ENCODE measurements around the gene FCF1. TPM values are rescaled to one million over a fixed set of nuclear protein-coding genes. Genes with fewer than 3 reads are reported as not detected.

Gene FCF1
- total RNA-seq, 1 donor from 2014 or later: 38.9 TPM

GRCh38 chr14:74697543-74697942 is 15.4 kb upstream of the FCF1 start:
- DNase-seq: no peak
- intact Hi-C loops (cut with micrococcal nuclease): no loop called here
- ATAC-seq: no peak

GRCh38 chr14:74697976-74698375 is 15.0 kb upstream of the FCF1 start:
- no peak for ATAC-seq

DNA sequence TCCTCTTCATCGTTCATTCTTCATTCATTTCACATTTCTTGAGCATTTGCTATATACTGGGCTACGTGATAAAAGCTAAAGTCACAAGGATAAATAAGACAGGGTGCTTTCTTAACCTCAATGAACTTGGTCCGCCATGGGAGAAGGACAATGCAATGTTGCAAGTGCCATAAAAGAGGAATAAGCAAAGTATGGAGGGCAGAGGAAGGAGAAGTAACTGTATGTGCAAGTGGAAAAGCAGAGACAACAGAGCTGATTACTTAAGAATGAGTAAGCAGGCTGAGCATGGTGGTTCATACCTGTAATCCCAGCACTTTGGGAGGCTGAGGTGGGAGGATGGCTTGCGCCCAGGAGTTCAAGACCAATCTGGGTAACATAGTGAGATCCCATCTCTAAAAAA is 14.5 kb upstream of the FCF1 start:
- intact Hi-C loops (cut with micrococcal nuclease): no loop called here
- ATAC-seq (peak; percentile 13), DNase-seq (no peak)

More at GRCh38 chr14:74697976-74698375, 15.0 kb upstream of the FCF1 start:
- intact Hi-C loops (cut with micrococcal nuclease): no loop called here
- no peak for DNase-seq

- ATAC-seq: no peak
- intact Hi-C loops (cut with micrococcal nuclease): no loop called here
- DNase-seq: no peak
These were observed 10.7 kb upstream of the FCF1 start for GRCh38 chr14:74702293-74702692.

- ATAC-seq: no peak
- intact Hi-C loops (cut with micrococcal nuclease): no loop called here
- DNase-seq: no peak
These were observed 9.9 kb upstream of the FCF1 start for GRCh38 chr14:74703043-74703442.

- DNase-seq (no peak), ATAC-seq (no peak)
- intact Hi-C loops (cut with micrococcal nuclease): no loop called here
These were observed 8.3 kb upstream of the FCF1 start for GRCh38 chr14:74704656-74705055.

- intact Hi-C loops (cut with micrococcal nuclease): no loop called here
- no peak for ATAC-seq
- no peak for DNase-seq
These were observed 7.1 kb upstream of the FCF1 start for GRCh38 chr14:74705613-74706500.

GRCh38 chr14:74710480-74710879 is 2.5 kb upstream of the FCF1 start:
- ATAC-seq (no peak), DNase-seq (no peak)
- intact Hi-C loops (cut with micrococcal nuclease): no loop called here

- intact Hi-C loops (cut with micrococcal nuclease): no loop called here
These were observed 1.3 kb upstream of the FCF1 start for GRCh38 chr14:74711651-74712050.

DNA sequence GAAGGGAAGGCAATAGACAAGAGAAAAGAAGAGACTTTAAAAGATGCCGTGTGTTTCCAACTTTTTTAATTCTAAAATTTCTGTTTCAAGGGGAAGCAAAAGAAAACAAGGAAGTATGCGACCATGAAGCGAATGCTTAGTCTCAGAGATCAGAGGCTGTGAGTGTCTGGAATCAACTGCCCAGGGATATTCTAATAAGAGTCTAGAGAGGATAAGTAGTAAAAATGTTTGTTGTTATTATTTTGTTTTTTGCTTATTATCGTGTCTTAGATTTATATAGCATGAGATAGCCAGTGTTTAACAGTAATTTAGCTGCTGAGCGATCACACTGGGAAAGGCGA is 421 bp downstream of the FCF1 start:
- intact Hi-C loops (cut with micrococcal nuclease): no loop called here

More at GRCh38 chr14:74711651-74712050, 1.3 kb upstream of the FCF1 start:
- DNase-seq (no peak), ATAC-seq (no peak)

GRCh38 chr14:74720526-74720925 is 7.6 kb downstream of the FCF1 start:
- no peak for ATAC-seq
- intact Hi-C loops (cut with micrococcal nuclease): no loop called here
- no peak for DNase-seq

More for the DNA sequence above, 421 bp downstream of the FCF1 start:
- no peak for DNase-seq
- peak; percentile 7 for ATAC-seq

DNA sequence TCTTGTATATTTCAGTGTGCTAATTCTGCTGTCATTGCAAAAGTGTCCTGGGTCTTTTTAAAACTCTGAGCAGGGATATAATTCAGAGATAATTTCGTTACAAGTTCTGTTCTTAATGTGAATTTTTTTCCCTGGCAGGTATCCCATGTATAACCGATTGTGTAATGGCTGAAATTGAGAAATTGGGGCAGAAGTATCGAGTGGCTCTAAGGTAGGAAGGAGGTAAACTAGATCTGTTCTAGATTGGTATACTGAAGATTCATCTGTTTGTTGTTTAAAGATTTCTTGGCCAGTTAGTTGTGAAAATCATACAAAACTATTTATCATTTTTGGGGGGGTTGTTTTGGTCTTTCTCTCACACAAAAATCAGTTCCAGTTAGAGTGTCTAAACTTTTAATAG is 10.2 kb downstream of the FCF1 start:
- intact Hi-C loops (cut with micrococcal nuclease): no loop called here
- ATAC-seq (no peak), DNase-seq (no peak)

DNA sequence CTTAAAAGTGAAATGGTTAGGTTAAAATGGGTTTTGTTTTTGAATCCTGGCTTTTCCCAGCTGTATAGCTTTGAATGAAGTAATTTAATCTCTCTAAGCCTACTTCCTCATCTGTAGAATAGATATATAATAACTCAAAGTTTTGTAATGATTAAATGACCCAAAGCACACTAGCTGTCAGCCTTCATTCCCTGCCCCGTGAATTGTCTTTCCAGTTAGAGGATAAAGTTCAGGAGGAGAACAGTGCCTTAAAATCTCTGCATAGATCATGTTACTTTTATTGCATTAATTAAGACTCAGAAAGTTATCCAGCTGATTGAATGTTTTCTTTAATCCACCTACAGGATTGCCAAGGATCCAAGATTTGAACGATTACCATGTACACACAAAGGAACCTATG is 19.4 kb downstream of the FCF1 start:
- ATAC-seq: no peak

GRCh38 chr14:74733221-74733620 is 20.3 kb downstream of the FCF1 start:
- DNase-seq (no peak), ATAC-seq (no peak)
- intact Hi-C loops (cut with micrococcal nuclease): no loop called here

More for the DNA sequence above, 19.4 kb downstream of the FCF1 start:
- intact Hi-C loops (cut with micrococcal nuclease): no loop called here
- DNase-seq: no peak

DNA sequence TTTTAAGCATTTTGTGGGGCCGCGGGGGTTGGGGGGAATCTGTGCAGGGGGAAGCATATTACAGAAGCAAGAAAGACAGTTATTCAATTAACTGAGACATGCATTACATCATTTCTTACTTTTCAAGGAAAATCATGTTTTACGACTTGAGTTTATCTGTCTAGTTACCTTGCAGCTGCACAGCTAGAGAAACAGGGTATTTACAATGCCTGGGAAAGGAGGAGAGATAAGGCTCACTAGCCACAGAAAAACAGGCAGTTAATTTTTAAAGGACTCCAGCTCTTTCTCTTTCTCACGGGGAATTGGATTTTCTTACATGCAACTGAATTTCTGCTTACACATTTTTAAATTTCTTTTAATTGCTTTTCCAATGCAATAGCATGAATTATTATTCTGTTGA is 22.2 kb downstream of the FCF1 start:
- DNase-seq: no peak
- intact Hi-C loops (cut with micrococcal nuclease): no loop called here
- ATAC-seq: no peak

DNA sequence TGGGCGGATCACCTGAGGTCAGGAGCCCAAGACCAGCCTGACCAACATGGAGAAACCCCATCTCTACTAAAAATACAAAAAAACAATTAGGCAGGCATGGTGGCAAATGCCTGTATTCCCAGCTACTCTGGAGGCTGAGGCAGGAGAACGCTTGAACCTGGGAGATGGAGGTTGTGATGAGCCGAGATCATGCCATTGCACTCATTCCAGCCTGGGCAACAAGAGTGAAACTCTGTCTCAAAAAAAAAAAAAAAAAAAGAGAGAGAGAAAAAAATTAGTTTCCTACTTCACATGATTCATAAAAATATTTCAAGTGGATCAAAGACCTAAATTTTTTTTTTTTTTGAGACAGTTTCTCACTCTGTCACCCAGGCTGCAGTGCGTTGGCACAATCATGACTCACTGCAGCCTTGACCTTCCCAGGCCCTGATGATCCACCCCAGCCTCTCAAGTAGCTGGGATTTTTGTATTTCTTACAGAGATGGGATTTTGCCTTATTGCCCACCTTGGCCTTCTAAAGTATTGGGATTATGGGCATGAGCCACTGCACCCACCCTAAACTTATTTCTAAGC is 24.9 kb downstream of the FCF1 start:
- no peak for DNase-seq
- ATAC-seq: no peak
- intact Hi-C loops (cut with micrococcal nuclease): no loop called here

DNA sequence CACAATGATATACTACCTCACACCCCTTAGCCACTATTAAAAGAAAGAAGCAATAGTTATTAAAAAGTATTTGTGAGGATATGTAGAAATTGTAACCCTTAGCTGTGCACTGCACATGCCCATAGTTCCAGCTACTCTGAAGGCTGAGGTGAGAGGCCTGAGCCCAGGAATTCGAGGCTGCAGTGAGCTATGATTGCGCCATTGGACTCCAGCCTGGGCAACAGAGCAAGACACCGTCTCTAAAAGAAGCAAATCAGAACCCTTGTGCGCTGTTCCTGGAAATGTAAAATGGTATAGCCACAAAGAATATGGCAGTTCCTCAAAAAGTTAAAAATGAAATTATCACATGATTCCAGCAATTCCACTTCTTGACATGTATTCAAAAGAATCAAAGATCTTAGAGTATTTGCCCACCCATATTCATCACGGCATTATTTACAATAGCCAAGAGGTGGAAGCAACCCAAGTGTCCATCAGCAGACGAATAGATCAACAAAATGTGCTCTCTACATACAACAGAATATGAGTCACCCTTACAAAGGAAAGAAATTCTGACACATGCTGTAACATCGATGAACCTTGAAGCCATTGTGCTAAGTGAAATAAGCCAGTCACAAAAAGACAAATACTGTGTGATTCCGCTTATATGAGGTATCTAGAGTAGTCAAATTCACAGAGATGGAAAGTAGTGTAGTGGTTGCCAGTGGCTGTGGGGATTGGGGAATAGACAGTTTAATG is 26.5 kb downstream of the FCF1 start:
- intact Hi-C loops (cut with micrococcal nuclease): no loop called here
- ATAC-seq (no peak), DNase-seq (no peak)

DNA sequence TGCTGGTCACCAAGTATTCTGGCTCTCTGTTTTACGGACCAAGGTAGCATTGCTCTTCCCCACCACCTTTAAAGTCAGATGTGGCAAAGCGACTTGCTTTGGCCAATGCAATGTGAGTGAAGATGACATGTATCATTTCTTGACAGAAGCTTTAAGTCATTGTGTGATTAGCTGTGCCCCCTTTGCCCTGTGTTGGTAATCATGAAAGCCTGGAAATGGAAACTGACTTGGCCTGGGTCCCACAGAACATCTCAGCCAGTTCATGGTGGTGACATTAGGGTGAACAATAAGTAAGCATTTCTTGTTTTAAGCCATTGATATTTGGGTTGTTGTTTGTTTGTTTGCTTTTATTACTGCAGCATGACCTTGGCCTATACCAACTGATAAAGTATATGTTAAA is 34.3 kb downstream of the FCF1 start:
- ATAC-seq (no peak), DNase-seq (no peak)
- intact Hi-C loops (cut with micrococcal nuclease): no loop called here

GRCh38 chr14:74754157-74754556 is 41.2 kb downstream of the FCF1 start:
- intact Hi-C loops (cut with micrococcal nuclease): no loop called here
- ATAC-seq (no peak), DNase-seq (no peak)

DNA sequence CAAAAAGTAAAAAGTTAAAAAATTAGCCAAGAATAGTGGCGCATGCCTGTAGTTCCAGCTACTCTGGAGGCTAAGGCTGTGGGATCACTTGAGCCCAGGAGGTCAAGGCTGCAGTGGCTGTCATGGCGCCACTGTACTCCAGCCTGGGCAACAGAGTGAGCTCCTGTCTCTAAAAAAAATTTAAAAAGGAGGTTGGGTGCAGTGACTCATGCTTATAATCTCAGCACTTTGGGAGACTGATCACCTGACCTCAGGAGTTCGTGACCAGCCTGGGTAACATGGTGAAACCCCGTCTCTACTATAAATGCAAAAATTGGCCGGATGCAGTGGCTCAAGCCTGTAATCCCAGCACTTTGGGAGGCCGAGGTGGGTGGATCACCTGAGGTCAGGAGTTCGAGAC is 42.0 kb downstream of the FCF1 start:
- no peak for DNase-seq
- ATAC-seq: no peak
- intact Hi-C loops (cut with micrococcal nuclease): no loop called here
